NCI-H1417 treated with DMSO at 0.1 percent for 48 hours (cell line): ENCODE measurements around the gene PADI2.

Experiments
- DNase-seq: peaks from one replicate; lab custom pipeline; 2025; lab: John Stamatoyannopoulos, UW

Gene PADI2

GRCh38 chr1:17139637-17140036, 20.4 kb upstream of the PADI2 start:
- DNase-seq: no peak

GRCh38 chr1:17137441-17137840, 18.2 kb upstream of the PADI2 start:
- DNase-seq: no peak

- no peak for DNase-seq
Measured at GRCh38 chr1:17136936-17137335, 17.7 kb upstream of the PADI2 start.

- no peak for DNase-seq
Measured at GRCh38 chr1:17136145-17136544, 16.9 kb upstream of the PADI2 start.

GRCh38 chr1:17135530-17135929, 16.3 kb upstream of the PADI2 start:
- no peak for DNase-seq

- DNase-seq: no peak
Measured at GRCh38 chr1:17134724-17135123, 15.5 kb upstream of the PADI2 start.

- no peak for DNase-seq
Measured at GRCh38 chr1:17134034-17134433, 14.8 kb upstream of the PADI2 start.

- no peak for DNase-seq
Measured at GRCh38 chr1:17130138-17130635, 10.9 kb upstream of the PADI2 start.

- no peak for DNase-seq
Measured at GRCh38 chr1:17128361-17128760, 9.1 kb upstream of the PADI2 start.

GRCh38 chr1:17125756-17126237, 6.5 kb upstream of the PADI2 start:
- no peak for DNase-seq

- DNase-seq: no peak
Measured at GRCh38 chr1:17123196-17124045, 4.2 kb upstream of the PADI2 start.

GRCh38 chr1:17122521-17123164, 3.4 kb upstream of the PADI2 start:
- DNase-seq: no peak

GRCh38 chr1:17121881-17122280, 2.6 kb upstream of the PADI2 start:
- no peak for DNase-seq

GRCh38 chr1:17120962-17121837, 1.9 kb upstream of the PADI2 start:
- DNase-seq: no peak

- no peak for DNase-seq
Measured at GRCh38 chr1:17120481-17120877, 1.2 kb upstream of the PADI2 start.

- DNase-seq: no peak
Measured at GRCh38 chr1:17119773-17120480, 676 bp upstream of the PADI2 start.

GRCh38 chr1:17118706-17119075, 560 bp downstream of the PADI2 start:
- no peak for DNase-seq

- DNase-seq: no peak
Measured at GRCh38 chr1:17118268-17118667, 983 bp downstream of the PADI2 start.

- no peak for DNase-seq
Measured at GRCh38 chr1:17117451-17118265, 1.6 kb downstream of the PADI2 start.

GRCh38 chr1:17116643-17117042, 2.6 kb downstream of the PADI2 start:
- DNase-seq: no peak

- no peak for DNase-seq
Measured at GRCh38 chr1:17113963-17114362, 5.3 kb downstream of the PADI2 start.
